DND-41 (cell line): Measurements from ENCODE around the gene NME3.

Experiments
- CTCF ChIP-seq: IDR thresholded peaks from 2 replicates; pipeline ENCODE4 v1.5.1; 2012; ENCODE audit warnings: borderline replicate concordance, low read length, moderate library complexity, mild to moderate bottlenecking; ENCODE audit not compliant: poor library complexity, severe bottlenecking; ENCODE audit errors: extremely low read depth
- EZH2 ChIP-seq: IDR thresholded peaks from 3 replicates; pipeline ENCODE4 v1.6.1; 2012; ENCODE audit warnings: borderline replicate concordance, low read depth, mild to moderate bottlenecking, moderate library complexity, low read length, inconsistent platforms; ENCODE audit not compliant: severe bottlenecking

- TF ChIP-seq CTCF (no peak), EZH2 (no peak)
Observed at GRCh38 chr16:1820096-1820945, 49.0 kb upstream of the NME3 start.
